ENCODE measurements around the gene TTYH2. TPM values are rescaled to one million over a fixed set of nuclear protein-coding genes. Genes with fewer than 3 reads are reported as not detected.

Gene TTYH2
- total and polyA plus RNA-seq, 2 of the 4 experiments (the other 2 are of a cell fraction), result 2.3 to 6.8 TPM

GRCh38 chr17:74218436-74218835 is 5.1 kb downstream of the TTYH2 start:
- WGBS, 2 experiments (ENCODE audit: extremely low coverage in 2 of 2, insufficient read length in 1 of 2), result no CpG with 5 or more reads among the region's 8 CpGs
- ATAC-seq (ENCODE audit: low read depth), result no peak

More at GRCh38 chr17:74218436-74218835, 5.1 kb downstream of the TTYH2 start:
- Histone ChIP-seq H2AK9ac (replicated peaks; ENCODE audit: low read depth, low read length, poor library complexity) (no peak overlapping the region), H2BK5ac (ENCODE audit: low read depth, low read length, poor library complexity, severe bottlenecking) (no peak overlapping the region), H2BK15ac (ENCODE audit: low read depth, low read length) (no peak overlapping the region), H3K4ac (ENCODE audit: low read depth, low read length) (no peak overlapping the region), H3K79me1 (ENCODE audit: low read depth in 1 of 2, low read length in 2 of 2) (no peaks in the 10 kb centered on the region), H3K23ac (ENCODE audit: low read depth, low read length) (no peak overlapping the region), H4K8ac (ENCODE audit: low read depth in 2 of 2, low read length in 2 of 2) (no peak overlapping the region), H3K9ac (ENCODE audit: low read depth, low read length) (no peak overlapping the region), H3K9me1 (ENCODE audit: insufficient read depth, low read length) (no peaks in the 10 kb centered on the region), H3K18ac (ENCODE audit: low read depth, low read length) (no peak overlapping the region), H2AFZ (replicated peaks; ENCODE audit: low read length, poor library complexity) (no peak overlapping the region), H3K27ac (ENCODE audit: insufficient read depth, low read length) (no peak overlapping the region), H4K91ac (ENCODE audit: insufficient read depth, low read depth, low read length) (no peak overlapping the region), H4K5ac (ENCODE audit: low read depth, low read length) (no peak overlapping the region), H3K4me2 (ENCODE audit: low read depth, low read length) (no peak overlapping the region), H3K4me3 (ENCODE audit: insufficient read depth, low read depth, low read length) (no peak overlapping the region), H2BK120ac (ENCODE audit: low read depth, low read length) (no peak overlapping the region), H3K56ac (ENCODE audit: extremely low read depth, insufficient read depth, low read length) (no peak overlapping the region), H2AK5ac (ENCODE audit: low read depth, low read length) (no peak overlapping the region), H3K9me3 (ENCODE audit: control insufficient read depth, insufficient read depth, low read length) (no peaks in the 10 kb centered on the region), H2BK20ac (ENCODE audit: low read depth, low read length) (no peak overlapping the region), H3K4me1 (ENCODE audit: control insufficient read depth, insufficient read depth, low read length) (no peaks in the 10 kb centered on the region), H3K27me3 (ENCODE audit: control insufficient read depth, insufficient read depth, low read length) (no peaks in the 10 kb centered on the region; the same call in 1 of the 2 replicates), H4K20me1 (ENCODE audit: insufficient read depth, low read length) (no peaks in the 10 kb centered on the region), H3K36me3 (ENCODE audit: control insufficient read depth, insufficient read depth, low read length) (no peaks in the 10 kb centered on the region), H3K14ac (replicated peaks; ENCODE audit: low read depth, low read length) (no peak overlapping the region)
- ChIA-PET POLR2A (ENCODE audit: unreplicated experiment) (no interaction called here), CTCF (interaction anchor here (0.6 kb wide), 1 partner anchor 119 kb away, joined by 4 read pairs; no protein-coding TSS in a partner anchor)
- intact Hi-C loops (cut with micrococcal nuclease) (no loop called here), dilution Hi-C loops (cut with HindIII; ENCODE audit: low sequenced_read_pairs, unreplicated experiment) (no loop called here), in situ Hi-C loops (cut with MboI; ENCODE audit: low sequenced_read_pairs) (loop anchor here (25.0 kb wide), 1 partner anchor 644 kb away; the partner anchor contains the start of genes FDXR and GRIN2C)
- no peak for TF ChIP-seq RFX5 (IDR thresholded peaks at IDR 0.05; ENCODE audit: low read depth, low read length)
- TF ChIP-seq FOS (IDR thresholded peaks at IDR 0.05; ENCODE audit: low read depth, low read length), result no peak
- TF ChIP-seq MAZ (IDR thresholded peaks at IDR 0.05; ENCODE audit: borderline replicate concordance, low read depth, low read length), result no peak
- TF ChIP-seq CEBPB (IDR thresholded peaks at IDR 0.05; ENCODE audit: low read depth, low read length), result no peak
- no peak for TF ChIP-seq USF2 (IDR thresholded peaks at IDR 0.05; ENCODE audit: low read depth, low read length)
- no peak for TF ChIP-seq NFE2L2 (IDR thresholded peaks at IDR 0.05; ENCODE audit: low read depth, low read length)
- TF ChIP-seq RCOR1 (IDR thresholded peaks at IDR 0.05; ENCODE audit: insufficient replicate concordance, low read length), result no peak
- TF ChIP-seq ELK1 (IDR thresholded peaks at IDR 0.05; ENCODE audit: borderline replicate concordance, low read depth, low read length), result no peak
- TF ChIP-seq RAD21 (IDR thresholded peaks at IDR 0.05; ENCODE audit: low read length), result no peak
- TF ChIP-seq SMC3 (IDR thresholded peaks at IDR 0.05; ENCODE audit: low read depth, low read length), result no peak
- no peak for TF ChIP-seq MXI1 (IDR thresholded peaks at IDR 0.05; ENCODE audit: borderline replicate concordance, low read depth, low read length)
- no peak for TF ChIP-seq CHD1 (IDR thresholded peaks at IDR 0.05; ENCODE audit: low read depth, low read length)
- no peak for TF ChIP-seq POLR2A (IDR thresholded peaks at IDR 0.05; ENCODE audit: low read depth, low read length)
- no peak for TF ChIP-seq BHLHE40 (IDR thresholded peaks at IDR 0.05; ENCODE audit: low read depth, low read length)
- no peak for DNase-seq
- no TSS peak for BruUV-seq (replicated peaks)
